NCI-H748 (cell line): ENCODE results near the gene MYO16.
"Not testable (repeated sequence)": the region's sequence is repeated elsewhere in the genome, so short reads cannot be mapped to it uniquely, and the experiment has no call there.

ENCODE experiments used
- DNase-seq: peaks from one replicate; lab custom pipeline; 2025; ENCODE audit not compliant: unreplicated experiment; lab: John Stamatoyannopoulos, UW

Gene MYO16

DNA sequence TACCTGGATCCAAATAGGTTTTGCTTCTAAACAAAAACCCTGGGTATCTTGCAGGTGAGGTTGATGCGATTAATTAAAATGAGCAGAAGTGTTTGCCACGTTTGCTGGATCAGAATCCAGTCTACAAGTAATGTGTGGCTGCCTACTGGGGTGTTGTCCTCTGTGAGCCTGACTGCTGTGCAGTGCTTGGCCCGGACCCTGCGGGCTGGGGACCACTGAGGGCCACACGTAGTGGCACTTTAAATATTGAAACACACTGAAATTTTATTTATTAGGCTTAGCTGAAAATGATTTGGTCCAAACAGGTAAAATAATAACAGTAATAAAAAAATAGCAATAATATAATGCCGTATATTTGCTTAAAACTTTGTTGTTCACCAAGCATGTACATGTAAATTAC lies 338.0 kb downstream of the MYO16 start:
- DNase-seq = no peak

DNA sequence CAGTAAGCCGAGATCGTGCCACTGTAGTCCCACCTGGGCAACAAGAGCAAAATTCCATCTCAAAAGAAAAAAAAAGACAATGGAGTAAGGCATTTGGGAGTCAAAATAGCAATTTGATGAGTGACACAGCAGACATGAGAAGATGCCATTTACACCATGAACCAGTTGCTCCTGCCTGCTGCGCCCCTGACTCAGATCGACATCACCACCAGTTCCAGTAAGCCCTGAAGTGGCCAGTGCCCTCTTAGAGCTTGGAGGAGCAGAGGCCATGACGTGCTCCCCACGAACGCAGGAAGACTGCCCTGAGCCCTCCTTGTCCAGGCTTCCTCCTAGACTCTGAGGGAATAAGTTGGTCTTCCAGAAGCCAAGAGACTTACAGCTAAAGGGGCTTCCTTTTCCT lies 339.2 kb downstream of the MYO16 start:
- DNase-seq = no peak

DNA sequence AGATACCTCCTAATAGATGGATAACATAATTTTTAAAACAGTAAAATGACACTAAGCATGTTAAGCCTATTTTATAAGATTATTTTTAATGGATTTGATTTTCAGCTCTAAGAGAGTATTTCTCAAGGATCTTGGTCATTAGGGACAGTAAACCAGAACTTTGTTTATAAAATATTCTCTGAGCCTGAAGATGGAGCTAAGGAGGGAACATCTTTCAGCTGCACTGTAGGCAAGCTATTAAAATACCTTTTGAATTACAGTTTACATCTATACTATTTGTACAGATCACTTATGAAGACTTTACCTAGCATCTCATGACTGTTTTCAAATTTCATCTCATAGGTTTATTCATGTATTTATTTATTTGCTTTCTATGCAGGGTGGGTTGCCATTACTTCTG lies 345.3 kb downstream of the MYO16 start:
- DNase-seq = no peak

GRCh38 chr13:108980237-108980636 lies 350.8 kb downstream of the MYO16 start:
- DNase-seq = peak; percentile 10

GRCh38 chr13:108981407-108981806 lies 352.0 kb downstream of the MYO16 start:
- DNase-seq = no peak

DNA sequence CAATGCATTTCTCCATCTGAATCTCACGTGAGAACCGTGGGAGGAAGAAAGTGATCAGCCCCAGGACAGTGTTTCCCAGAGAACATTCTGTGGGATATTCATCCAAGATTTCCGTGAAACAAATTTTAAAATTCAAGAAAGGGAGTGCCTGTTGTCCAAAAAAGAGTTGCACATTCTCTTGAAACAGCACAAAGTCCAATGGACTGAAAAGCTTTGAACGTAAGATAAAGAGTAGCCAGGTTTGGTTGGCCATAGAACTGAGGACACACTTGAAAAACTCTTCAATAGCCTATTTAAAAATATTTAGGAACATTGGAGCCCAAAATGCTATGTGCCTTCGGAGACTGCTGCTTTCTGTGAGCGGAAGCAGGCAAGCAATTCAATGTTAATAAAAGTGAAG lies 353.9 kb downstream of the MYO16 start:
- no peak for DNase-seq

- no peak for DNase-seq
Measured at GRCh38 chr13:108984251-108984920, 355.0 kb downstream of the MYO16 start.

- no peak for DNase-seq
Measured at GRCh38 chr13:108985166-108985565, 355.8 kb downstream of the MYO16 start.

DNA sequence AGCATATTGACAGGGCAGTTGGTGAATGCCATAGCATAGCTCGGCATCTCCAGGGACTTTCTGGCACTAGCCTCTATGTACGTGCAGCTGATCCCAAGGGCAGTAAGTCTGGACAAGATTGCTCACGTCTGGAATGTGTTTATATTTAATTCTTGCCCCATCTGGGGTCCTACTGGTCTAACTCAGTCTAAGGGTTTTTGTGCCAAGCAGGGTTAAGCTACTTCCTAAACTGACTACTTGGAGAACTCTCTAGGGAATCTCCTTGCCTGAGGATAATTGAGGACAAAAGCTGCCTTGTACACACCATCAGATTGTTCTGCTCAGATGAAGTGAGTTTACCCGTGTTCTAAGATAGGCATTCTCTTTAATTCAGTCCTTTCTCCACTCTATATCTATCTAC lies 358.1 kb downstream of the MYO16 start:
- no peak for DNase-seq

- DNase-seq = no peak
Measured at GRCh38 chr13:108987944-108988343, 358.5 kb downstream of the MYO16 start.

- not testable (repeated sequence) for DNase-seq
Measured at GRCh38 chr13:108991416-108991815, 362.0 kb downstream of the MYO16 start.

- DNase-seq = no peak
Measured at GRCh38 chr13:108993346-108993745, 363.9 kb downstream of the MYO16 start.

DNA sequence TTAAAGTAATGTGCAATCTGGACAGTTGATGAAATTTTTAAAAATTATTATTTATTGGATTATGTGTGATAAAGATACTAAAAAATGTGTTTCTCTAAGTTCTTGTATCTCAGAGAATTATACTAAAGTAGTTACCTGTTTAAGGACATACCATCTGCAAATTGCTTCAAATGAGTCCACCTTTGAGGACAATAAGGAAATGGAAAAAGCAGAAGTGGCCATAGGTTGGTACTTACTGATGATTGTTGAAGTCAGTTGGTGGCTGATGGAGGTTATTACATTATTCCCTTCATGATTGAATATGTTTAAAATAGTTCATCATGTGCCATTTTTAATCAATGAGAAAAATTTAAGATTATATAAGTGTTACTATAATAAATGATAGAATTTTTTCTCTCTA lies 367.0 kb downstream of the MYO16 start:
- DNase-seq = no peak

GRCh38 chr13:109000207-109000606 lies 370.8 kb downstream of the MYO16 start:
- no peak for DNase-seq

DNA sequence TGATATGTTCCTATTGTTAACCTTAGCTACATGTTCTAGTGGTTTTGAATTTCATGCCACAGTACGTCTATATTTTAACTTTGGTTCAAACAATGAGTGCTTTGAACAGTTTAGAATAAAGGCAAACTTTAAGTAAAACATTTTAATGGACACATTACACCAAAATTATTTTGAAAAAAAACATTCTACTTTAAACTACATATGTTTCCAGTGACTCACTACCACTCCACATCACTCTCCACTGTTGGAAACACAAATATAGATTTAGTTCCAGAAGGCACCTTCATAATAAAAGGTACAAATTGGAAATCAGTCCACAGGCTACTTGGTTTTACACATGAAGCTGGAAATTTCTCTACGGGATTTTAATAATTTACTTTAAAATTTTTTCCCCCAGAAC lies 373.5 kb downstream of the MYO16 start:
- no peak for DNase-seq

- no peak for DNase-seq
Measured at GRCh38 chr13:109007946-109008345, 378.5 kb downstream of the MYO16 start.

DNA sequence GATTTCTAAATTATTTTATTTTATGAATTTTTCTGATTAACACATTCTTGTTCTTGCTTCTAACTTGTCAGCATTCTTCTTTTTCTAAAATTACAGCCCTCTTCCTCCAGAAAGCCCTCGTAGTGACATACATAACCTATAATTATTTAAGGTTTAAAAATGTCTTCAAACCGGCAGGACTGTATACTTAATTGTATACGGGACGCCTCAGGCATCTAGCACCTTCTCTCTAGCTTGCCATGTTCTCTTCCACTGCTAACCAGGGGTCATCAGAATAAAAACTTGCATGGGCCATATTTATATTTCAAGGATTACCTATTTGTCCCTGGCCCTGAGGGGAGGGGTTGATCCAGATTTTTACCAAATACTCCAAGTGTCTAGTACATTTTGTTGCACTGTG lies 380.3 kb downstream of the MYO16 start:
- no peak for DNase-seq

DNA sequence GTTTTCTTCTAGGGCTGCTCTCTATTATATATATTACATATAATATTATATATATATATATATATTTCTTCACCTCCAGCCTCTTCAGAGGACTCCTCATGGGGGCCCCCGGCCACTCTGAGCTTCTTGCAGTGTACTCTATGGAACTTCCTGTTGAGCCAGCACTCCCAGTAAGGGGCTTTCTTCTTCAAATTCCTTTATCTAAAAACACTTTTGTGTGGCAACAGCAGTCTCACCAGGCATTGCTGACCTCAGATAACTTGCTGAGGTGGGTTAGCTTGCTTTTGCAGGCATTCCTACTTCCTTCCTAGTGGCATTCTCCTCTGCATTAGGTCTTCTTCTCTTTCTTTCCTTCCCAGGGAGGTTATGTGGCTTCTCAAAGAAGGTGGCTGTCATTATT lies 381.5 kb downstream of the MYO16 start:
- no peak for DNase-seq

- DNase-seq = peak; percentile 18
Measured at GRCh38 chr13:109012115-109012514, 382.7 kb downstream of the MYO16 start.

GRCh38 chr13:109021558-109021957 lies 392.1 kb downstream of the MYO16 start:
- no peak for DNase-seq

DNA sequence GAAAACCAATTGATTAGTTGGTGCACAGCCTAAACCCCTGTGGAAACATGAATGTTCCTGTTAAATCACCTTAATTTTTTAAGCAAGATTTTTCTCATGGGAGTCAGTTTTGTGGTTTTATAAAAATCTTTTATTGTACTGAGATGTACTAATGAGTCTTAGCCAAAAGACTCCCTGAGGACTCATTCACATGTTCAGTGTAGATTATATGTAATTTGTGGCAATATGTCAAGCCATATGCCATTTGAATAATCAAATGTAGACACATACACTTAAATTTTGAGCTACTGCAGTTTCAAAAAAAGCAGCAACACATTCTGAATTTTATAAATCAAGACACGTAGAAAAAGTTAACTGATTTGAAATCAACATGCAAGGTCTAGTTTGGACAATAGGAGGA lies 395.2 kb downstream of the MYO16 start:
- DNase-seq = no peak

DNA sequence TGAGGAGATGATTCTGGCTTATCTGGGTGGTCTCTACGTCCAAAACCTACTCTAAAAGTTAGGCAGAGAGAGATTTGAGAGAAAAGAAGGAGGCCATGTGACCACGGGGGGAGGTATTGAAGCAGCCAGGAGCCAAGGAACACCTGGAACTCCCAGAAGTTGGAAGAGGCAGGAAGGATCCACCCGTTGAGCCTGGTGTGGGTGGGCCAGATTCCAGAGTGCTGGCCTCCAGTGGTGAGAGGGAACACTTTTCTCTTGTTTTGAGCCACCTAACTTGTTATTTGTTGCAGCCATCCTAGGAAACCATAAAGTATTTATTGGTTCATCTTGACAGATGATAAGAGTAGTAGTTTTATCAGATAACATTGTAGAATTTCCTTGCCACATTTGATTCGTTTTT lies 396.9 kb downstream of the MYO16 start:
- DNase-seq = no peak

GRCh38 chr13:109028624-109029023 lies 399.2 kb downstream of the MYO16 start:
- DNase-seq = no peak
